HEK293 (cell line): ENCODE data around the gene DIS3L2.

Experiments used
- CTCF ChIP-seq: fragments of 450-650 bp; formaldehyde crosslinking; IDR thresholded peaks from 2 replicates; pipeline ENCODE4 v1.5.1; 2016; ENCODE audit warnings: missing biosample characterization, missing genetic modification characterization
- YY1 ChIP-seq: fragments of 450-650 bp; formaldehyde crosslinking; IDR thresholded peaks from 2 replicates; pipeline ENCODE4 v1.5.1; 2018; ENCODE audit warnings: missing biosample characterization, missing genetic modification characterization
- ZIC2 ChIP-seq: fragments of 450-650 bp; formaldehyde crosslinking; IDR thresholded peaks from 2 replicates; pipeline ENCODE4 v1.5.1; 2016; ENCODE audit warnings: missing biosample characterization, missing genetic modification characterization
- ZNF157 ChIP-seq: fragments of 450-650 bp; formaldehyde crosslinking; IDR thresholded peaks from 2 replicates; pipeline ENCODE4 v1.5.1; 2016; ENCODE audit warnings: missing biosample characterization, missing genetic modification characterization
- ZNF404 ChIP-seq: fragments of 450-650 bp; formaldehyde crosslinking; IDR thresholded peaks from 2 replicates; pipeline ENCODE4 v1.5.1; 2017; ENCODE audit warnings: missing biosample characterization, missing genetic modification characterization
- ZNF473 ChIP-seq: fragments of 450-650 bp; formaldehyde crosslinking; IDR thresholded peaks from 2 replicates; pipeline ENCODE4 v1.5.1; 2017; ENCODE audit warnings: missing biosample characterization, missing genetic modification characterization
- ZNF626 ChIP-seq: fragments of 450-650 bp; sonication (Bioruptor Pico); formaldehyde crosslinking; IDR thresholded peaks from 2 replicates; pipeline ENCODE4 v1.5.1; 2018; ENCODE audit warnings: missing biosample characterization, missing genetic modification characterization, inconsistent platforms

GRCh38 chr2:232120911-232121310, 159.4 kb downstream of the DIS3L2 start:
- TF ChIP-seq ZNF473 (tag by site-specific recombination) (no peak), YY1 (no peak), CTCF (tag by site-specific recombination) (no peak), ZIC2 (no peak), ZNF404 (tag by site-specific recombination) (no peak), ZNF626 (no peak), ZNF157 (tag by site-specific recombination) (no peak)
